CD4-positive, alpha-beta T cell treated with Interleukin-17A for 1 hour (primary cell): ENCODE measurements around the gene PRR22.
"Not testable (repeated sequence)": the region's sequence is repeated elsewhere in the genome, so short reads cannot be mapped to it uniquely, and the experiment has no call there.

Experiments used
- DNase-seq: peaks from one replicate; pipeline ENCODE4 v3.0.0-alpha.2; 2020

Gene PRR22

DNA sequence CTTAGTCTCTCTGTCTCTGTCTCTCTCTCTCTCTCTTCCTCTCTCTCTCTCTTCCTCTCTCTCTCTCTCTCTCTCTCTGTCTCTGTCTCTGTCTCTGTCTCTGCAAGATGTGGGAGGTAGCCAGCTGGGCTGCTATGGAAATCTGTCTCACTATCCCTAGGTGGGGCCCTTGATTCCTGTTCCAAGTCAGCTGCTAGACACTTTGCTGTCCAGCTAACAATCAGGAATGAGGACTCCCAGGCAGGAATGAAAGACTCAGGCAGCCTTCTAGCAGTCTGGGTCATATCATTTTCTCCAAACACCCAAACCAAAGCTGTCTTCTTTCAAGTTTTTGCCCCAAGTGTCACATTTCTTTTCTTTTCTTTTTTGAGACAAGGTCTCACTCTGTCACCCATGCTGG, 40.9 kb downstream of the PRR22 start:
- no peak for DNase-seq

GRCh38 chr19:5742051-5742450, 42.5 kb downstream of the PRR22 start:
- no peak for DNase-seq

GRCh38 chr19:5738423-5738822, 46.1 kb downstream of the PRR22 start:
- no peak for DNase-seq

DNA sequence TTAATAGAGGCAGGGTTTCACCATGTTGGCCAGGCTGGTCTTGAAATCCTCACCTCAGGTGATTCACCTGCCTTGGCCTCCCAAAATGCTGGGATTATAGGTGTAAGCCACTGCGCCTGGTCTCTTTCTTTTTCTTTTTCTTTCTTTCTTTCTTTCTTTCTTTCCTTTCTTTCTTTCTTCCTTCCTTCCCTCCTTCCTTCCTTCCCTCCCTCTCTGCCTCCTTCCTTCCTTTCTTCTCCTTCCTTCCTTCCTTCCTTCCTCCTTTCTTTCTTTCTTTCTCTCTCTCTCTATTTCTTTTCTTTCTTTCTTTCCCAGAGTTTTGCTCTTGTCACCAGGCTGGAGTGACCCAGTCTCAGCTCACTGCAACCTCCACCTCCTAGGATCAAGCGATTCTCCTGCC, 51.4 kb downstream of the PRR22 start:
- DNase-seq, result not testable (repeated sequence)
